Stimulated activated CD4-positive, alpha-beta T cell treated with anti-CD3 and anti-CD28 coated beads, TNF-alpha, amount 100 ng/mL, for 1 hour (primary cell): ENCODE data around the gene MC3R.
"Not testable (repeated sequence)": the region's sequence is repeated elsewhere in the genome, so short reads cannot be mapped to it uniquely, and the experiment has no call there.

ENCODE experiments used
- DNase-seq, 3 donors: peaks; one replicate each; pipeline ENCODE4 v3.0.0-alpha.2; 2020; ENCODE audit warnings: low read depth in 3 of 3, low spot score in 1 of 3

The MC3R gene

GRCh38 chr20:56247954-56248782, at the start of gene MC3R:
Gene MC3R (plus strand): TSS chr20:56248732. CDS start chr20:56248844, 112 bp downstream.
- peak in 1 of 3 donors; percentile 16 for DNase-seq

GRCh38 chr20:56200456-56200855, 48.1 kb upstream of the MC3R start:
- no peak for DNase-seq

- no peak for DNase-seq
Observed at GRCh38 chr20:56202493-56203077, 45.9 kb upstream of the MC3R start.

GRCh38 chr20:56204206-56204605, 44.3 kb upstream of the MC3R start:
- no peak for DNase-seq

GRCh38 chr20:56205346-56205745, 43.2 kb upstream of the MC3R start:
- no peak for DNase-seq

DNA sequence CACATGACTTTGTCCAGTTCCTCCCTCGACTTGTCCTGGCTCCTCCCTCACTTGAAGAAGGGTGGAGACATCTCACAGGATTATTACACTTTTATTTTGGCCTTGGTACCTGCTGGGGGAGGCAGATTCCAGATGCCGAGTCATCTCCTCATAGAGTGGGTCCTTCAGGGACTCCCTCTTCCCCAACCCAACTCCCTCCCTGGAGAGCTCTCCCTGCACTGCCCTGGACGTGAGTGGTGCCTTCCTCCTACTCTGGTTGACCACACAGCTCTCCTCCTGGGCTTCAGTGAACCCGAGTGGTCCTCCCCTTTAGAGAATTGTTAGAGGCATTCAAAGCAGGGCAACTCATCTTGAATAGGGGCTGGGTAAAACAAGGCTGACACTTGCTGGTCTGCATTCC, 40.9 kb upstream of the MC3R start:
- DNase-seq = no peak

GRCh38 chr20:56208121-56208520, 40.4 kb upstream of the MC3R start:
- no peak for DNase-seq

GRCh38 chr20:56211051-56211450, 37.5 kb upstream of the MC3R start:
- no peak for DNase-seq

- DNase-seq = no peak
Observed at GRCh38 chr20:56212091-56212490, 36.4 kb upstream of the MC3R start.

GRCh38 chr20:56213321-56213720, 35.2 kb upstream of the MC3R start:
- DNase-seq = no peak

GRCh38 chr20:56215115-56215514, 33.4 kb upstream of the MC3R start:
- no peak for DNase-seq

GRCh38 chr20:56217829-56218228, 30.7 kb upstream of the MC3R start:
- DNase-seq = no peak

GRCh38 chr20:56221186-56221585, 27.3 kb upstream of the MC3R start:
- not testable (repeated sequence) for DNase-seq

GRCh38 chr20:56222201-56222600, 26.3 kb upstream of the MC3R start:
- DNase-seq = no peak

DNA sequence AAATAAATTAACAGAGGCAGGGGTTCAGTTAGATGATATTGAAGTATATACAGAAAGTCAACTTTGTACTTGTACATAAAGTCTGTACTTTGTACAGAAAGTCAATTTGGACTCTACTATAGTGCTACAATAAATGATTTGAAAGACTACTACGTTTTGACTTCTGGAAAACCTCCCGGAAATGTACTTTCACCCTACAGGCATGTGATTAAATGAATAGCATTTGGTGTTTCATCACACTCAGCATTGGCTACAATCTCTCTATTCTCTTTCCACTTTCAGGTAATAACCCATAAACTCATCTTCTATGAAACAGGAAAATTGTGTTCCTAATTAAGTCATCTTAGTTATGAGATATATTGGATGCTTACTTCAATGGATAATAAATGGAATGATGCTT, 25.6 kb upstream of the MC3R start:
- DNase-seq = no peak

DNA sequence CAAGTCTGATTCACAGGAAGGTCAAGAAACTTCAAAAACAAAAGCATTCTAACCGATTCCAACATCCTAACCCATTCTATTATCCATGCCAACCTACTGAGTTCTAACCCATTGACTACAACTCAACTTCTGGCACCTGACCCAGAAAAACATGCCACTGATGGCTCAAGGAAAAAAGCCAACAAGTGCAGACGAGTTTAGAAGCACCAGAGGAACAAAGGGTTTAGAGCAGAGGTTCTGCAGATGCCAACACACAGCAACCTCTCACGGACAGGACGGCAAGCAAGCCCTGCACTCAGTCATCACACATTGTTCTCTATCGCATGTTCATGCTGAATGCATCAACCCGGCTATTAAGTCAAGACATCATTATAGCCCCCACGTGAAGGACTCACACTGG, 25.2 kb upstream of the MC3R start:
- no peak for DNase-seq

DNA sequence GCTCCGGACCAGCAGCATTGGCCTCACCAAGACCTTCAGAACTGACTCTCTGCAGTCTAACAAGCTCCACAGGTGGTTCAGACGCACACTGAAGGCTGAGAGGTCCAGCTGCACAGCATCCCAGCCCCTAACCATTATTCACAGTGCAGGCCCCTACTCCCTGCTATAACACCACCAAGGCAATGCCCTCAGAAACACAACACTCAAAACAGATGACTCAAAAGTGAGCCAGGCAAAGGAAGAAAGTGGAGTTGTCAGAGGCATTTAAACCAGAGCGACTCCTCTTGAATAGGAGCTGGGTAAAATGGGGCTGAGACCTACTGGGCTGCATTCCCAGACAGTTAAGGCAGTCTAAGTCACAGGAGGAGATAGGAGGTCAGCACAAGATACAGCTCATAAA, 20.5 kb upstream of the MC3R start:
- no peak for DNase-seq

DNA sequence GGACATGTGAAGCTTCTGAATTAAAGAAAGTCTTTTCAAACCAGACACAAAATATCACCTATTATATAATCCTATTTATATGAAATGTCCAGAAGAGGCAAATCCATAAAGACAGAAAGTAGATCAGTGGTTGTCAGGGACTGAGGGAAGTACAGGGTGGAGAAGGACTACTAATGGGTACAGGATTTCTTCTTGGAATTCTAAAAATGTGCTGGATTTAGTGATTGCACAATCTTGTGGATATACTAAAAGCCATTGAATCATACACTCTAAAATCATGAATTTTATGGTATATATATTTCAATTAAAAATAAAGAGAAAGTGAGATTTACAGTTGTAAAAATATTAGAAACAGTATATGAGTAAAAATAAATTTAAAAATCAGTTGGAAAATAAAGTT, 18.7 kb upstream of the MC3R start:
- no peak for DNase-seq

GRCh38 chr20:56234110-56234509, 14.4 kb upstream of the MC3R start:
- no peak for DNase-seq

DNA sequence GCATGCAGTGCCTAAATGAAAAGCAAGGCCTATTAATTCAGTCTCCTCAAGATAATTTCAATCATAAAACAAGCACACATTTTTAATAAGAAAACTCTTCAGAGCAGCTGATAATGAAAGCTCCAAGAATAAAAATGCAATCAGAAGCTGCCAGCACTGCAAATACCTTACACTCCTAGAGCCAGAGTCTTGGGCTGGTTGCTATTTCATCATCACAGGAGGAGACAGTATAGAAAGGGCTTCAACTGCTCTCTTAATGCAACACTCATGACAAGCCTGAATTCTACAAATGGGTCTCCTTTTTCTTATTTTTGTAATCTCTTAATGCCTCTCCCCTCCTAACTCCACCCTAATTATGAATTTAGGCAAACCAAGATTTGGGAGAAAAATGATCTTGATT, 11.2 kb upstream of the MC3R start:
- no peak for DNase-seq

DNA sequence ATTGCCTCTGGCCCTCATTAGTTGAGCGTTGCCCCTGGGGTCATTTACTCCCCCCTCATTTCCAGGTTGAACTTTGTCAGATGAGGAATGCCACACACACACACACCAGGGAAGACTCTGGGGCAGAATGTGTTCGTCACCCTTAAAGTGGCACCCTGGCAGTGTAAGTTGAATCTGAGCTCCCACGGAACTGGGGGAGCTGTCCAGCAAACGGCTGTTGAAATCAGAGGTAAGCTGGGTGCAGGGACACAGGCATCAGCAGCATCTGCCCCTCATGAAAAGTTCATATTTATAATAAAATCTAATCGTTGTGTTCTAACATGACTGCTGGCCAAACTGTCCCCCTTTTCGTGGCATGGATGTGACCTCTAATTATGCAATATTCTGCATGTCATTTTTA, 4.3 kb upstream of the MC3R start:
- DNase-seq = no peak

DNA sequence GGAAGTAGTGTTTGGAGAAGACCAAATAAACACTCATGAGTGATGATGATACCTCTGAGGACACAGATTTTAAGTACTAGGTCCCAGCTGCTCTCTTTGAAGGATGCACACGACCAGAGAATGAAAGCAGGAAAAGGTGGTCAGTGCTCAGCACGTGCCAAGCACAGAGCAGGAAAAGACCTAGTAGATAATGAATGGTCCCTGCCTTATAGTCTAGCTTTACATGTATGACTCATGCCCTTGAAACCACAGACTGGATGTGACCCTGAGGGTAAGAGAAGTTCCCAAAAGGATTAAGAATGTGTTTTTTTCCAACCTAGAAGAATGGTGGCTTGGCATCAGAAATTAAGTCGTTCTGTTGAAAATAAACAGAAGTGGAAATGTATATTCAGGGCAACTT, 2.8 kb upstream of the MC3R start:
- DNase-seq = no peak
